ENCODE measurements around the gene HLA-DMB. TPM values are rescaled to one million over a fixed set of nuclear protein-coding genes. Genes with fewer than 3 reads are reported as not detected.

Gene HLA-DMB
- polyA plus RNA-seq, 1 donor from 2014 or later: 771 TPM

GRCh38 chr6:32975886-32976285 lies 35.1 kb upstream of the HLA-DMB start:
- Mint-ChIP-seq H3K36me3 (peaks cover 14% of the 10 kb centered on the region), H3K4me3 (peak overlapping the region in 3 of 4 donors; percentile 20 to 100 (median 99)), H3K4me1 (peaks cover 16 to 37% (median 29%) of the 10 kb centered on the region in 3 donors), H3K9me3 (peaks cover 0 to 2% (median 0%) of the 10 kb centered on the region in 3 donors), H3K27ac (peak overlapping the region; percentile 39 to 100 (median 88)), H3K27me3 (no peaks in the 10 kb centered on the region)

GRCh38 chr6:32974541-32975308 lies 33.9 kb upstream of the HLA-DMB start:
- peaks cover 16 to 37% (median 29%) of the 10 kb centered on the region in 3 donors for H3K4me1 Mint-ChIP-seq
- H3K9me3 Mint-ChIP-seq: peaks cover 0 to 2% (median 0%) of the 10 kb centered on the region in 3 donors
- peak overlapping the region; percentile 98 to 100 (median 99) for H3K4me3 Mint-ChIP-seq
- H3K27ac Mint-ChIP-seq: peak overlapping the region; percentile 100
- peaks cover 14% of the 10 kb centered on the region for H3K36me3 Mint-ChIP-seq
- H3K27me3 Mint-ChIP-seq: no peaks in the 10 kb centered on the region

- H3K4me1 Mint-ChIP-seq: peaks cover 16 to 37% (median 29%) of the 10 kb centered on the region in 3 donors
- peak overlapping the region; percentile 98 to 100 (median 99) for H3K4me3 Mint-ChIP-seq
- H3K36me3 Mint-ChIP-seq: peaks cover 14% of the 10 kb centered on the region
- H3K27ac Mint-ChIP-seq: peak overlapping the region; percentile 100
- peaks cover 0 to 2% (median 0%) of the 10 kb centered on the region in 3 donors for H3K9me3 Mint-ChIP-seq
- H3K27me3 Mint-ChIP-seq: no peaks in the 10 kb centered on the region
Observed at GRCh38 chr6:32974016-32974333, 33.1 kb upstream of the HLA-DMB start.

- Mint-ChIP-seq H3K4me1 (peaks cover 16 to 33% (median 28%) of the 10 kb centered on the region in 3 donors), H3K36me3 (peaks cover 14% of the 10 kb centered on the region), H3K9me3 (peaks cover 0 to 2% (median 0%) of the 10 kb centered on the region in 3 donors), H3K27ac (peak overlapping the region; percentile 100), H3K4me3 (peak overlapping the region; percentile 98 to 100 (median 99)), H3K27me3 (no peaks in the 10 kb centered on the region)
Observed at GRCh38 chr6:32973144-32974015, 32.6 kb upstream of the HLA-DMB start.

GRCh38 chr6:32972353-32973143 lies 31.7 kb upstream of the HLA-DMB start:
- peak overlapping the region; percentile 98 to 100 (median 99) for H3K4me3 Mint-ChIP-seq
- H3K4me1 Mint-ChIP-seq: peaks cover 14 to 33% (median 22%) of the 10 kb centered on the region in 3 donors
- peaks cover 0 to 2% (median 0%) of the 10 kb centered on the region in 3 donors for H3K9me3 Mint-ChIP-seq
- H3K36me3 Mint-ChIP-seq: peaks cover 14% of the 10 kb centered on the region
- no peaks in the 10 kb centered on the region for H3K27me3 Mint-ChIP-seq
- peak overlapping the region; percentile 100 for H3K27ac Mint-ChIP-seq

- Mint-ChIP-seq H3K9me3 (peaks cover 0 to 2% (median 0%) of the 10 kb centered on the region in 3 donors), H3K27me3 (no peaks in the 10 kb centered on the region), H3K4me3 (peak overlapping the region; percentile 98 to 100 (median 99)), H3K36me3 (peaks cover 14% of the 10 kb centered on the region), H3K27ac (peak overlapping the region; percentile 100), H3K4me1 (peaks cover 20 to 37% (median 25%) of the 10 kb centered on the region in 3 donors)
Observed at GRCh38 chr6:32971581-32972352, 30.9 kb upstream of the HLA-DMB start.

- Mint-ChIP-seq H3K27ac (peak overlapping the region; percentile 100), H3K4me1 (peaks cover 22 to 40% (median 24%) of the 10 kb centered on the region in 3 donors), H3K36me3 (peaks cover 14% of the 10 kb centered on the region), H3K4me3 (peak overlapping the region; percentile 98 to 100 (median 99)), H3K9me3 (peaks cover 0 to 2% (median 0%) of the 10 kb centered on the region in 3 donors), H3K27me3 (no peaks in the 10 kb centered on the region)
Observed at GRCh38 chr6:32971242-32971580, 30.4 kb upstream of the HLA-DMB start.

- peaks cover 0 to 2% (median 0%) of the 10 kb centered on the region in 3 donors for H3K9me3 Mint-ChIP-seq
- H3K27ac Mint-ChIP-seq: peak overlapping the region; percentile 100
- peak overlapping the region; percentile 98 to 100 (median 99) for H3K4me3 Mint-ChIP-seq
- no peaks in the 10 kb centered on the region for H3K27me3 Mint-ChIP-seq
- H3K4me1 Mint-ChIP-seq: peaks cover 19 to 41% (median 23%) of the 10 kb centered on the region in 3 donors
- peaks cover 14% of the 10 kb centered on the region for H3K36me3 Mint-ChIP-seq
Observed at GRCh38 chr6:32970413-32971241, 29.8 kb upstream of the HLA-DMB start.

GRCh38 chr6:32969685-32970412 lies 29.0 kb upstream of the HLA-DMB start:
- peak overlapping the region; percentile 96 to 100 (median 99) for H3K4me3 Mint-ChIP-seq
- peaks cover 15% of the 10 kb centered on the region for H3K36me3 Mint-ChIP-seq
- H3K4me1 Mint-ChIP-seq: peaks cover 23 to 43% (median 23%) of the 10 kb centered on the region in 3 donors

GRCh38 chr6:32968867-32969684 lies 28.2 kb upstream of the HLA-DMB start:
- Mint-ChIP-seq H3K27me3 (no peaks in the 10 kb centered on the region), H3K4me1 (peaks cover 24 to 47% (median 25%) of the 10 kb centered on the region in 3 donors), H3K9me3 (no peaks in the 10 kb centered on the region), H3K36me3 (peaks cover 17% of the 10 kb centered on the region), H3K4me3 (peak overlapping the region; percentile 96 to 100 (median 99)), H3K27ac (peak overlapping the region; percentile 98 to 100 (median 100))

More at GRCh38 chr6:32969685-32970412, 29.0 kb upstream of the HLA-DMB start:
- Mint-ChIP-seq H3K9me3 (peaks cover 0 to 2% (median 0%) of the 10 kb centered on the region in 3 donors), H3K27me3 (no peaks in the 10 kb centered on the region), H3K27ac (peak overlapping the region; percentile 98 to 100 (median 100))

GRCh38 chr6:32968093-32968866 lies 27.5 kb upstream of the HLA-DMB start, which contains the start of gene BRD2:
Gene BRD2, plus strand, starts transcription at chr6:32968594. Its CDS starts 4,305 bp downstream, at chr6:32972899.
- peaks cover 25 to 47% (median 27%) of the 10 kb centered on the region in 3 donors for H3K4me1 Mint-ChIP-seq
- peak within 1 kb of the TSS; percentile 98 to 100 (median 100) for H3K27ac Mint-ChIP-seq
- H3K9me3 Mint-ChIP-seq: no peaks in the 10 kb centered on the region
- peaks cover 9% of the 10 kb centered on the region for H3K36me3 Mint-ChIP-seq
- H3K27me3 Mint-ChIP-seq: no peaks in the 10 kb centered on the region
- H3K4me3 Mint-ChIP-seq: peak within 1 kb of the TSS; percentile 96 to 100 (median 99)

All from IgD-negative memory B cell (primary cell).